K562 (cell line): Measurements from ENCODE around the gene SCAPER.

Experiments
- BRCA1 ChIP-seq, 2 experiments: fragments of 450-650 bp in 1 of 2; sonication (generic) in 1 of 2; formaldehyde crosslinking in 1 of 2; IDR thresholded peaks; 2 replicates each; pipeline versions ENCODE4 v1.5.0 to v1.6.1; 2017 to 2020; ENCODE audit warnings: mild to moderate bottlenecking in 1 of 2, missing genetic modification reagents in 1 of 2
- CHD2 ChIP-seq: IDR thresholded peaks from 2 replicates; pipeline ENCODE4 v1.6.1; 2011; ENCODE audit warnings: low read depth, low read length
- ELF2 ChIP-seq: fragments of 250-450 bp; sonication (Bioruptor Pico); IDR thresholded peaks from 2 replicates; pipeline ENCODE4 v1.5.0; 2021; ENCODE audit warnings: mild to moderate bottlenecking
- POLR2AphosphoS5 ChIP-seq: IDR thresholded peaks from 2 replicates; pipeline ENCODE4 v1.6.1; 2011; ENCODE audit warnings: mild to moderate bottlenecking, low read depth, low read length, moderate library complexity; ENCODE audit not compliant: control insufficient read depth, insufficient read depth
- RAD21 ChIP-seq, 2 experiments: fragments of 250-450 bp in 1 of 2; fragments of 450-650 bp in 1 of 2; sonication (Bioruptor Pico) in 1 of 2; formaldehyde crosslinking in 1 of 2; IDR thresholded peaks in 1 of 2; conservative IDR thresholded peaks in 1 of 2; 2 replicates each; pipeline versions ENCODE4 v1.4.0 to v1.8.0; 2020 to 2022; ENCODE audit warnings: mild to moderate bottlenecking in 2 of 2, moderate library complexity in 1 of 2
- SMAD4 ChIP-seq: fragments of 250-450 bp; sonication (Bioruptor Pico); conservative IDR thresholded peaks from 2 replicates; pipeline ENCODE4 v1.8.0; 2021; ENCODE audit warnings: inconsistent platforms, mild to moderate bottlenecking, moderate library complexity
- SP1 ChIP-seq: sonication (generic); formaldehyde crosslinking; IDR thresholded peaks from 2 replicates; pipeline ENCODE4 v1.8.1; 2022; ENCODE audit warnings: mild to moderate bottlenecking, missing genetic modification reagents
- ZSCAN29 ChIP-seq: fragments of 450-650 bp; IDR thresholded peaks from 2 replicates; pipeline ENCODE4 v1.6.1; 2017
- TF ChIP-seq, protein P1 (sequence below): sonication (generic); formaldehyde crosslinking; IDR thresholded peaks from 2 replicates; pipeline ENCODE4 v1.5.0; 2020; ENCODE audit warnings: missing genetic modification reagents

DNA sequence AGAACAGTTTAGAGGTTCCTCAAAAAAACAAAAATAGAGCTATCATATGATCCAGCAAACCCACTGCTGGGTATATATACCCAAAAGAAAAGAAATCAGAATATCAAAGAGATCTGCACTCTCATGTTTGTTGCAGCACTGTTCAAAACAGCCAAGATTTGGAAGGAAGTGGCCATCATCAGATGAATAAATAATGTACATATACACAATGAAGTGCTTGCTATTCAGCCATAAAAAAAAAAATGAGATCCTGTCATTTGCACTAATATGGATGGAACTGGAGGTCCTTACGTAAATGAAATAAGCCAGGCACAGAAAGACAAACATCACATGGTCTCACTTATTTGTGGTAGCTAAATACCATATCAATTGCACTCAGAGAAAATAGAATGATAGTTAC lies 58.4 kb downstream of the SCAPER start:
- TF ChIP-seq SP1 (no peak), SMAD4 (CRISPR knock-in tag) (no peak), RAD21 (CRISPR knock-in tag; conservative IDR thresholded peaks at IDR 0.05 in 1 of 2, IDR thresholded peaks at IDR 0.05 in 1 of 2) (no peak), ELF2 (CRISPR knock-in tag) (no peak), POLR2AphosphoS5 (no peak), CHD2 (no peak), BRCA1 (IDR thresholded peaks at IDR 0.05) (no peak), BRCA1 (CRISPR knock-in tag; IDR thresholded peaks at IDR 0.05) (no peak), ZSCAN29 (no peak)
- TF ChIP-seq, protein P1, sequence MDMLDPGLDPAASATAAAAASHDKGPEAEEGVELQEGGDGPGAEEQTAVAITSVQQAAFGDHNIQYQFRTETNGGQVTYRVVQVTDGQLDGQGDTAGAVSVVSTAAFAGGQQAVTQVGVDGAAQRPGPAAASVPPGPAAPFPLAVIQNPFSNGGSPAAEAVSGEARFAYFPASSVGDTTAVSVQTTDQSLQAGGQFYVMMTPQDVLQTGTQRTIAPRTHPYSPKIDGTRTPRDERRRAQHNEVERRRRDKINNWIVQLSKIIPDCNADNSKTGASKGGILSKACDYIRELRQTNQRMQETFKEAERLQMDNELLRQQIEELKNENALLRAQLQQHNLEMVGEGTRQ (CRISPR knock-in tag) = no peak
